ENCODE measurements around the gene TIAL1.
A peak's percentile ranks its signal among the peaks of the same experiment; 100 is the strongest.

TIAL1 gene

GRCh38 chr10:119550827-119551226, 45.9 kb downstream of the TIAL1 start:
- DNase-seq (ENCODE audit: low read depth): no peak
- no peak overlapping the region for H3K4me3 ChIP-seq (ENCODE audit: control insufficient read depth, low read depth, low read length)
- TF ChIP-seq CTCF (IDR thresholded peaks at IDR 0.05; ENCODE audit: control insufficient read depth, insufficient read depth, low read depth, low read length, missing control alignments): no peak

GRCh38 chr10:119549247-119549999, 47.3 kb downstream of the TIAL1 start:
- no peak overlapping the region for H3K4me3 ChIP-seq (ENCODE audit: control insufficient read depth, low read depth, low read length)
- DNase-seq (ENCODE audit: low read depth): no peak
- TF ChIP-seq CTCF (IDR thresholded peaks at IDR 0.05; ENCODE audit: control insufficient read depth, insufficient read depth, low read depth, low read length, missing control alignments): no peak

GRCh38 chr10:119546009-119546408, 50.8 kb downstream of the TIAL1 start:
- TF ChIP-seq CTCF (IDR thresholded peaks at IDR 0.05; ENCODE audit: control insufficient read depth, insufficient read depth, low read depth, low read length, missing control alignments): no peak
- no peak for DNase-seq (ENCODE audit: low read depth)
- H3K4me3 ChIP-seq (ENCODE audit: control insufficient read depth, low read depth, low read length): no peak overlapping the region

GRCh38 chr10:119545310-119545709, 51.5 kb downstream of the TIAL1 start:
- H3K4me3 ChIP-seq (ENCODE audit: control insufficient read depth, low read depth, low read length): no peak overlapping the region
- no peak for TF ChIP-seq CTCF (IDR thresholded peaks at IDR 0.05; ENCODE audit: control insufficient read depth, insufficient read depth, low read depth, low read length, missing control alignments)
- DNase-seq (ENCODE audit: low read depth): no peak

- no peak for TF ChIP-seq CTCF (IDR thresholded peaks at IDR 0.05; ENCODE audit: control insufficient read depth, insufficient read depth, low read depth, low read length, missing control alignments)
- H3K4me3 ChIP-seq (ENCODE audit: control insufficient read depth, low read depth, low read length): no peak overlapping the region
- DNase-seq (ENCODE audit: low read depth): no peak
Measured at GRCh38 chr10:119543814-119544642, 52.7 kb downstream of the TIAL1 start.

- peak overlapping the region; percentile 74 for H3K4me3 ChIP-seq (ENCODE audit: control insufficient read depth, low read depth, low read length)
- DNase-seq (ENCODE audit: low read depth): no peak
- TF ChIP-seq CTCF (IDR thresholded peaks at IDR 0.05; ENCODE audit: control insufficient read depth, insufficient read depth, low read depth, low read length, missing control alignments): peak; percentile 61
Measured at GRCh38 chr10:119542988-119543813, 53.6 kb downstream of the TIAL1 start.

All from AG09309 (cell line).